HepG2 (cell line): Measurements from ENCODE around the gene FAM43A. TPM values are rescaled to one million over a fixed set of nuclear protein-coding genes. Genes with fewer than 3 reads are reported as not detected.

Experiments
- BORCS8-MEF2B ChIP-seq: sonication (generic); formaldehyde crosslinking; IDR thresholded peaks from 2 replicates; pipeline ENCODE4 v1.8.0; 2022; ENCODE audit warnings: mild to moderate bottlenecking, missing genetic modification reagents
- GABPA ChIP-seq, 2 experiments: IDR thresholded peaks; 2 replicates each; pipeline ENCODE4 v1.6.1; 2011 to 2016; ENCODE audit warnings: low read depth in 2 of 2, low read length in 1 of 2, missing biosample characterization in 1 of 2, missing genetic modification characterization in 1 of 2
- KAT7 ChIP-seq: IDR thresholded peaks from 2 replicates; pipeline ENCODE4 v1.6.1; 2018; ENCODE audit warnings: borderline replicate concordance, missing compliant biosample characterization
- MBNL3 ChIP-seq: fragments of 250-450 bp; sonication (Bioruptor Pico); conservative IDR thresholded peaks from 2 replicates; pipeline ENCODE4 v1.8.0; 2022; ENCODE audit warnings: mild to moderate bottlenecking, inconsistent platforms
- MYC ChIP-seq: sonication (generic); formaldehyde crosslinking; IDR thresholded peaks from 2 replicates; pipeline ENCODE4 v1.9.0; 2021; ENCODE audit warnings: missing genetic modification reagents, borderline replicate concordance
- TAF1 ChIP-seq: sonication (generic); formaldehyde crosslinking; IDR thresholded peaks from 2 replicates; pipeline ENCODE4 v1.4.0; 2020; ENCODE audit warnings: missing genetic modification reagents
- ZBTB38 ChIP-seq: sonication (generic); formaldehyde crosslinking; IDR thresholded peaks from 2 replicates; pipeline ENCODE4 v1.5.1; 2020; ENCODE audit warnings: mild to moderate bottlenecking, missing genetic modification reagents
- ZMYM4 ChIP-seq: sonication (generic); formaldehyde crosslinking; IDR thresholded peaks from 2 replicates; pipeline ENCODE4 v1.8.1; 2023; ENCODE audit warnings: mild to moderate bottlenecking, missing genetic modification reagents
- ZNF12 ChIP-seq: sonication (generic); formaldehyde crosslinking; IDR thresholded peaks from 2 replicates; pipeline ENCODE4 v1.5.0; 2020; ENCODE audit warnings: missing genetic modification reagents
- ZNF430 ChIP-seq: sonication (generic); formaldehyde crosslinking; IDR thresholded peaks from 2 replicates; pipeline ENCODE4 v1.9.0; 2021; ENCODE audit warnings: mild to moderate bottlenecking, missing genetic modification reagents
- ZNF550 ChIP-seq: sonication (generic); formaldehyde crosslinking; IDR thresholded peaks from 2 replicates; pipeline ENCODE4 v1.4.0; 2020; ENCODE audit warnings: mild to moderate bottlenecking, missing genetic modification reagents, borderline replicate concordance
- ZNF574 ChIP-seq: sonication (generic); formaldehyde crosslinking; IDR thresholded peaks from 2 replicates; pipeline ENCODE4 v1.4.0; 2020; ENCODE audit warnings: missing genetic modification reagents
- ZSCAN31 ChIP-seq: sonication (generic); formaldehyde crosslinking; IDR thresholded peaks from 2 replicates; pipeline ENCODE4 v1.5.0; 2020; ENCODE audit warnings: low read depth, mild to moderate bottlenecking, missing genetic modification reagents
- ZSCAN9 ChIP-seq: IDR thresholded peaks from 2 replicates; pipeline ENCODE4 v1.6.1; 2016; ENCODE audit warnings: borderline replicate concordance
- polyA plus RNA-seq, 8 experiments: library from polyadenylated mRNA; depleted of rRNA in 3 of 8; stranded (reverse) in 7 of 8; unstranded in 1 of 8; fragments of >200 nt; fragmentation: Illumina TruSeq in 4 of 8; extraction: Trizol in 4 of 8; gene quantifications; 2 replicates each; pipeline versions ENCODE4 v1.2.1 to v1.2.3, GENCODE V29; 2011 to 2016; ENCODE audit warnings: low read depth in 4 of 8, missing spikeins in 1 of 8, mixed read lengths in 1 of 8; ENCODE audit not compliant: insufficient read depth in 1 of 8
- total RNA-seq, 5 experiments: library from RNA; depleted of rRNA; stranded (reverse); fragments of >200 nt; fragmentation: Illumina TruSeq; extraction: Trizol; gene quantifications; 2 replicates each; pipeline ENCODE4 v1.2.3, GENCODE V29; 2016; ENCODE audit warnings: low read depth in 1 of 5
- TF ChIP-seq, protein P1 (sequence below): sonication (generic); formaldehyde crosslinking; IDR thresholded peaks from 2 replicates; pipeline ENCODE4 v1.4.0; 2020; ENCODE audit warnings: missing genetic modification reagents
- TF ChIP-seq, protein P2 (sequence below): sonication (generic); formaldehyde crosslinking; IDR thresholded peaks from 2 replicates; pipeline ENCODE4 v1.4.0; 2020; ENCODE audit warnings: missing genetic modification reagents

FAM43A gene
- total and polyA plus RNA-seq, 2 of the 13 experiments (the other 11 are each of a cell fraction or from before 2014, with no cell fraction given) = 0.91 to 1.8 TPM

GRCh38 chr3:194685718-194686413 is at the start of gene FAM43A (continued):
- TF ChIP-seq ZSCAN31 (CRISPR knock-in tag) = peak; percentile 75
- TF ChIP-seq ZNF12 (CRISPR knock-in tag) = 0 out of 2 replicates have a peak, but pooled peaks have one; percentile 13
- peak; percentile 47; the same call in 1 of the 2 replicates for TF ChIP-seq MYC (CRISPR knock-in tag)
- TF ChIP-seq KAT7 (CRISPR knock-in tag) = peak; percentile 70; the same call in 1 of the 2 replicates
- peak; percentile 44; the same call in 1 of the 2 replicates for TF ChIP-seq ZNF430 (CRISPR knock-in tag)
- TF ChIP-seq, protein P1, sequence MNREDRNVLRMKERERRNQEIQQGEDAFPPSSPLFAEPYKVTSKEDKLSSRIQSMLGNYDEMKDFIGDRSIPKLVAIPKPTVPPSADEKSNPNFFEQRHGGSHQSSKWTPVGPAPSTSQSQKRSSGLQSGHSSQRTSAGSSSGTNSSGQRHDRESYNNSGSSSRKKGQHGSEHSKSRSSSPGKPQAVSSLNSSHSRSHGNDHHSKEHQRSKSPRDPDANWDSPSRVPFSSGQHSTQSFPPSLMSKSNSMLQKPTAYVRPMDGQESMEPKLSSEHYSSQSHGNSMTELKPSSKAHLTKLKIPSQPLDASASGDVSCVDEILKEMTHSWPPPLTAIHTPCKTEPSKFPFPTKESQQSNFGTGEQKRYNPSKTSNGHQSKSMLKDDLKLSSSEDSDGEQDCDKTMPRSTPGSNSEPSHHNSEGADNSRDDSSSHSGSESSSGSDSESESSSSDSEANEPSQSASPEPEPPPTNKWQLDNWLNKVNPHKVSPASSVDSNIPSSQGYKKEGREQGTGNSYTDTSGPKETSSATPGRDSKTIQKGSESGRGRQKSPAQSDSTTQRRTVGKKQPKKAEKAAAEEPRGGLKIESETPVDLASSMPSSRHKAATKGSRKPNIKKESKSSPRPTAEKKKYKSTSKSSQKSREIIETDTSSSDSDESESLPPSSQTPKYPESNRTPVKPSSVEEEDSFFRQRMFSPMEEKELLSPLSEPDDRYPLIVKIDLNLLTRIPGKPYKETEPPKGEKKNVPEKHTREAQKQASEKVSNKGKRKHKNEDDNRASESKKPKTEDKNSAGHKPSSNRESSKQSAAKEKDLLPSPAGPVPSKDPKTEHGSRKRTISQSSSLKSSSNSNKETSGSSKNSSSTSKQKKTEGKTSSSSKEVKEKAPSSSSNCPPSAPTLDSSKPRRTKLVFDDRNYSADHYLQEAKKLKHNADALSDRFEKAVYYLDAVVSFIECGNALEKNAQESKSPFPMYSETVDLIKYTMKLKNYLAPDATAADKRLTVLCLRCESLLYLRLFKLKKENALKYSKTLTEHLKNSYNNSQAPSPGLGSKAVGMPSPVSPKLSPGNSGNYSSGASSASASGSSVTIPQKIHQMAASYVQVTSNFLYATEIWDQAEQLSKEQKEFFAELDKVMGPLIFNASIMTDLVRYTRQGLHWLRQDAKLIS (CRISPR knock-in tag) = no peak
- TF ChIP-seq GABPA (IDR thresholded peaks at IDR 0.05; ENCODE audit: low read depth, low read length) = no peak
- TF ChIP-seq GABPA (CRISPR knock-in tag; IDR thresholded peaks at IDR 0.05; ENCODE audit: low read depth) = no peak
- peak; percentile 71; the same call in 1 of the 2 replicates for TF ChIP-seq ZSCAN9
- TF ChIP-seq ZNF574 (CRISPR knock-in tag) = peak; percentile 68
- 0 out of 2 replicates have a peak, but pooled peaks have one; percentile 41 for TF ChIP-seq ZNF550 (CRISPR knock-in tag)
- 0 out of 2 replicates have a peak, but pooled peaks have one; percentile 27 for TF ChIP-seq ZMYM4 (CRISPR knock-in tag)
- TF ChIP-seq BORCS8-MEF2B = 0 out of 2 replicates have a peak, but pooled peaks have one; percentile 27
- 0 out of 2 replicates have a peak, but pooled peaks have one; percentile 29 for TF ChIP-seq ZBTB38 (CRISPR knock-in tag)
- peak; percentile 96 for TF ChIP-seq TAF1 (CRISPR knock-in tag)
- TF ChIP-seq, protein P2, sequence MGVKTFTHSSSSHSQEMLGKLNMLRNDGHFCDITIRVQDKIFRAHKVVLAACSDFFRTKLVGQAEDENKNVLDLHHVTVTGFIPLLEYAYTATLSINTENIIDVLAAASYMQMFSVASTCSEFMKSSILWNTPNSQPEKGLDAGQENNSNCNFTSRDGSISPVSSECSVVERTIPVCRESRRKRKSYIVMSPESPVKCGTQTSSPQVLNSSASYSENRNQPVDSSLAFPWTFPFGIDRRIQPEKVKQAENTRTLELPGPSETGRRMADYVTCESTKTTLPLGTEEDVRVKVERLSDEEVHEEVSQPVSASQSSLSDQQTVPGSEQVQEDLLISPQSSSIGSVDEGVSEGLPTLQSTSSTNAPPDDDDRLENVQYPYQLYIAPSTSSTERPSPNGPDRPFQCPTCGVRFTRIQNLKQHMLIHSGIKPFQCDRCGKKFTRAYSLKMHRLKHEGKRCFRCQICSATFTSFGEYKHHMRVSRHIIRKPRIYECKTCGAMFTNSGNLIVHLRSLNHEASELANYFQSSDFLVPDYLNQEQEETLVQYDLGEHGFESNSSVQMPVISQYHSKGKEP (CRISPR knock-in tag) = 0 out of 2 replicates have a peak, but pooled peaks have one; percentile 23
- TF ChIP-seq MBNL3 (CRISPR knock-in tag) = no peak
